Loucy (cell line): ENCODE data around the gene SPATA20.

Source experiments
- H2AFZ ChIP-seq: fragments of 200-600 bp; sonication (generic); 2 replicates; pipeline ENCODE4 v1.6.0; 2016; ENCODE audit warnings: antibody characterized with exemption, mild to moderate bottlenecking, low read length, moderate library complexity
- H3F3A ChIP-seq: fragments of 200-600 bp; 2 replicates; pipeline ENCODE4 v1.6.0; 2016; ENCODE audit warnings: antibody characterized with exemption, low read depth, mild to moderate bottlenecking
- H3K27me3 ChIP-seq: fragments of 200-600 bp; sonication (generic); 2 replicates; pipeline ENCODE4 v1.6.1; 2014; ENCODE audit warnings: low read length, mild to moderate bottlenecking; ENCODE audit not compliant: insufficient read depth, poor library complexity, severe bottlenecking
- H3K36me3 ChIP-seq: fragments of 200-600 bp; sonication (generic); 2 replicates; pipeline ENCODE4 v1.6.1; 2016; ENCODE audit warnings: low read length; ENCODE audit not compliant: insufficient read depth
- H3K4me1 ChIP-seq: fragments of 200-600 bp; sonication (generic); 2 replicates; pipeline ENCODE4 v1.5.1; 2014; ENCODE audit warnings: low read length, mild to moderate bottlenecking; ENCODE audit not compliant: insufficient read depth, poor library complexity, severe bottlenecking
- H3K4me2 ChIP-seq: fragments of 200-600 bp; sonication (generic); 2 replicates; pipeline ENCODE4 v1.6.0; 2014; ENCODE audit warnings: antibody characterized with exemption, low read length, low read depth, mild to moderate bottlenecking; ENCODE audit not compliant: poor library complexity, severe bottlenecking
- H3K4me3 ChIP-seq: fragments of 200-600 bp; sonication (generic); 2 replicates; pipeline ENCODE4 v1.5.1; 2014; ENCODE audit warnings: low read length, mild to moderate bottlenecking, mixed read lengths; ENCODE audit not compliant: poor library complexity, severe bottlenecking
- H3K79me2 ChIP-seq: fragments of 200-600 bp; sonication (generic); 2 replicates; pipeline ENCODE4 v1.6.1; 2014; ENCODE audit warnings: low read length; ENCODE audit not compliant: insufficient read depth
- H3K9ac ChIP-seq: fragments of 200-600 bp; sonication (generic); 2 replicates; pipeline ENCODE4 v1.6.0; 2014; ENCODE audit warnings: mild to moderate bottlenecking, low read depth, low read length, moderate library complexity; ENCODE audit not compliant: poor library complexity, severe bottlenecking
- H3K9me2 ChIP-seq: fragments of 200-600 bp; sonication (generic); replicated peaks from 2 replicates; pipeline ENCODE4 v1.6.1; 2016; ENCODE audit warnings: low read depth, low read length, mixed read lengths
- H3K9me3 ChIP-seq: fragments of 200-600 bp; sonication (generic); 2 replicates; pipeline ENCODE4 v1.6.1; 2014; ENCODE audit warnings: mild to moderate bottlenecking, antibody characterized with exemption, low read length, low read depth; ENCODE audit not compliant: insufficient read depth
- H4K20me1 ChIP-seq: fragments of 200-600 bp; sonication (generic); 2 replicates; pipeline ENCODE4 v1.6.0; 2014; ENCODE audit warnings: antibody characterized with exemption, low read length, mild to moderate bottlenecking; ENCODE audit not compliant: insufficient read depth, poor library complexity, severe bottlenecking
- EZH2phosphoT487 ChIP-seq: fragments of 200-600 bp; IDR thresholded peaks from 2 replicates; pipeline ENCODE4 v1.6.1; 2018; ENCODE audit warnings: antibody characterized with exemption, mild to moderate bottlenecking, moderate library complexity, borderline replicate concordance
- TF ChIP-seq, protein P1 (sequence below): fragments of 200-600 bp; sonication (generic); conservative IDR thresholded peaks from 2 replicates; pipeline ENCODE4 v1.5.1; 2014; ENCODE audit warnings: mild to moderate bottlenecking, antibody characterized with exemption, low read length

Gene SPATA20

GRCh38 chr17:50590946-50591737 lies 44.2 kb downstream of the SPATA20 start:
- Histone ChIP-seq H2AFZ (no peak overlapping the region), H3K4me2 (no peak overlapping the region), H3K4me1 (no peaks in the 10 kb centered on the region), H3K9me3 (no peaks in the 10 kb centered on the region), H3K4me3 (no peak overlapping the region), H4K20me1 (no peaks in the 10 kb centered on the region), H3K36me3 (no peaks in the 10 kb centered on the region), H3K9me2 (no peaks in the 10 kb centered on the region), H3K79me2 (no peaks in the 10 kb centered on the region), H3K9ac (no peak overlapping the region), H3F3A (no peaks in the 10 kb centered on the region), H3K27me3 (no peaks in the 10 kb centered on the region)
- TF ChIP-seq, protein P1, sequence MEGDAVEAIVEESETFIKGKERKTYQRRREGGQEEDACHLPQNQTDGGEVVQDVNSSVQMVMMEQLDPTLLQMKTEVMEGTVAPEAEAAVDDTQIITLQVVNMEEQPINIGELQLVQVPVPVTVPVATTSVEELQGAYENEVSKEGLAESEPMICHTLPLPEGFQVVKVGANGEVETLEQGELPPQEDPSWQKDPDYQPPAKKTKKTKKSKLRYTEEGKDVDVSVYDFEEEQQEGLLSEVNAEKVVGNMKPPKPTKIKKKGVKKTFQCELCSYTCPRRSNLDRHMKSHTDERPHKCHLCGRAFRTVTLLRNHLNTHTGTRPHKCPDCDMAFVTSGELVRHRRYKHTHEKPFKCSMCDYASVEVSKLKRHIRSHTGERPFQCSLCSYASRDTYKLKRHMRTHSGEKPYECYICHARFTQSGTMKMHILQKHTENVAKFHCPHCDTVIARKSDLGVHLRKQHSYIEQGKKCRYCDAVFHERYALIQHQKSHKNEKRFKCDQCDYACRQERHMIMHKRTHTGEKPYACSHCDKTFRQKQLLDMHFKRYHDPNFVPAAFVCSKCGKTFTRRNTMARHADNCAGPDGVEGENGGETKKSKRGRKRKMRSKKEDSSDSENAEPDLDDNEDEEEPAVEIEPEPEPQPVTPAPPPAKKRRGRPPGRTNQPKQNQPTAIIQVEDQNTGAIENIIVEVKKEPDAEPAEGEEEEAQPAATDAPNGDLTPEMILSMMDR, result no peak
- TF ChIP-seq EZH2phosphoT487, result no peak

DNA sequence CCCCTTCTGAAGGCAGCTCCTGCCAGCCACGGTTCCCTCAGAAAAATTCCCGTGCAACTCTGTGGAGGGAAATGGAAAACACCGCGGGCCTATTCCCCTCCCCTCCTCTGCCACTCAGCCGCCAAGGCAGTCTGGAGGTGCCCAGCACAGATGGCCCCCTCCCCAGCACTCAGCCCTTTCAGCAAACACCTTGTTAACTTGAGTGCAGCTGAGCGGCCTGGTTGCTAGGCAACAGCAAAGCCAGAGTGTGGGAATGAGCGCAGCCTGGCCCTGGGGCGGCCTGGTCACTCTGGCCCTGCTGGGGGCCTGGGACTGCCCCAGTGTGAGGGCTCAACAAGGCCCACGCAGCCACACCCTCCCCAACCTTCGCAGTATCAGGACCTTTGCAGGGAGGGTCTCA lies 46.3 kb downstream of the SPATA20 start:
- no peaks in the 10 kb centered on the region for H3K4me1 ChIP-seq
- H3K9ac ChIP-seq, result no peak overlapping the region
- no peak overlapping the region for H3K4me2 ChIP-seq
- no peaks in the 10 kb centered on the region for H3K36me3 ChIP-seq
- H3F3A ChIP-seq, result no peaks in the 10 kb centered on the region
- H4K20me1 ChIP-seq, result no peaks in the 10 kb centered on the region
- no peaks in the 10 kb centered on the region for H3K27me3 ChIP-seq
- TF ChIP-seq, protein P1, result no peak
- TF ChIP-seq EZH2phosphoT487, result no peak
- no peaks in the 10 kb centered on the region for H3K79me2 ChIP-seq
- H3K9me3 ChIP-seq, result no peaks in the 10 kb centered on the region
- H2AFZ ChIP-seq, result no peak overlapping the region
- no peak overlapping the region for H3K4me3 ChIP-seq
- no peaks in the 10 kb centered on the region for H3K9me2 ChIP-seq

- no peak overlapping the region for H3K9ac ChIP-seq
- H2AFZ ChIP-seq, result no peak overlapping the region
- no peaks in the 10 kb centered on the region for H4K20me1 ChIP-seq
- no peaks in the 10 kb centered on the region for H3K27me3 ChIP-seq
- no peaks in the 10 kb centered on the region for H3K9me3 ChIP-seq
- H3F3A ChIP-seq, result no peaks in the 10 kb centered on the region
- H3K4me3 ChIP-seq, result no peak overlapping the region
- TF ChIP-seq EZH2phosphoT487, result no peak
- TF ChIP-seq, protein P1, result no peak
- no peak overlapping the region for H3K4me2 ChIP-seq
- no peaks in the 10 kb centered on the region for H3K79me2 ChIP-seq
- no peaks in the 10 kb centered on the region for H3K36me3 ChIP-seq
- no peaks in the 10 kb centered on the region for H3K4me1 ChIP-seq
- H3K9me2 ChIP-seq, result no peaks in the 10 kb centered on the region
Observed at GRCh38 chr17:50594128-50594823, 47.3 kb downstream of the SPATA20 start.
